Activated naive CD8-positive, alpha-beta T cell treated with anti-CD3 and anti-CD28 coated beads, Interleukin-2, amount 50 U/mL, for 24 hours (primary cell): ENCODE measurements around the gene AOPEP.

ENCODE experiments used
- ATAC-seq: fragments of 150-1000 bp; cut with Tn5 transposase; one replicate; pipeline ENCODE4 v1.10.0; 2021
- DNase-seq: peaks from one replicate; pipeline ENCODE4 v3.0.0; 2021
- H3K27ac Mint-ChIP-seq: one replicate; pipeline ENCODE4 v1.8.0; 2021; ENCODE audit warnings: mild to moderate bottlenecking, mixed read lengths
- H3K27me3 Mint-ChIP-seq: one replicate; pipeline ENCODE4 v1.8.0; 2021; ENCODE audit warnings: mixed read lengths
- H3K36me3 Mint-ChIP-seq: one replicate; pipeline ENCODE4 v1.8.0; 2021; ENCODE audit warnings: low read depth, mixed read lengths
- H3K4me1 Mint-ChIP-seq: one replicate; pipeline ENCODE4 v1.8.0; 2021; ENCODE audit warnings: mixed read lengths
- H3K4me3 Mint-ChIP-seq: one replicate; pipeline ENCODE4 v1.8.0; 2021; ENCODE audit warnings: mild to moderate bottlenecking, moderate library complexity, mixed read lengths
- H3K9me3 Mint-ChIP-seq: one replicate; pipeline ENCODE4 v1.8.0; 2021; ENCODE audit warnings: mixed read lengths

Gene AOPEP, protein sequence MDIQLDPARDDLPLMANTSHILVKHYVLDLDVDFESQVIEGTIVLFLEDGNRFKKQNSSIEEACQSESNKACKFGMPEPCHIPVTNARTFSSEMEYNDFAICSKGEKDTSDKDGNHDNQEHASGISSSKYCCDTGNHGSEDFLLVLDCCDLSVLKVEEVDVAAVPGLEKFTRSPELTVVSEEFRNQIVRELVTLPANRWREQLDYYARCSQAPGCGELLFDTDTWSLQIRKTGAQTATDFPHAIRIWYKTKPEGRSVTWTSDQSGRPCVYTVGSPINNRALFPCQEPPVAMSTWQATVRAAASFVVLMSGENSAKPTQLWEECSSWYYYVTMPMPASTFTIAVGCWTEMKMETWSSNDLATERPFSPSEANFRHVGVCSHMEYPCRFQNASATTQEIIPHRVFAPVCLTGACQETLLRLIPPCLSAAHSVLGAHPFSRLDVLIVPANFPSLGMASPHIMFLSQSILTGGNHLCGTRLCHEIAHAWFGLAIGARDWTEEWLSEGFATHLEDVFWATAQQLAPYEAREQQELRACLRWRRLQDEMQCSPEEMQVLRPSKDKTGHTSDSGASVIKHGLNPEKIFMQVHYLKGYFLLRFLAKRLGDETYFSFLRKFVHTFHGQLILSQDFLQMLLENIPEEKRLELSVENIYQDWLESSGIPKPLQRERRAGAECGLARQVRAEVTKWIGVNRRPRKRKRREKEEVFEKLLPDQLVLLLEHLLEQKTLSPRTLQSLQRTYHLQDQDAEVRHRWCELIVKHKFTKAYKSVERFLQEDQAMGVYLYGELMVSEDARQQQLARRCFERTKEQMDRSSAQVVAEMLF

DNA sequence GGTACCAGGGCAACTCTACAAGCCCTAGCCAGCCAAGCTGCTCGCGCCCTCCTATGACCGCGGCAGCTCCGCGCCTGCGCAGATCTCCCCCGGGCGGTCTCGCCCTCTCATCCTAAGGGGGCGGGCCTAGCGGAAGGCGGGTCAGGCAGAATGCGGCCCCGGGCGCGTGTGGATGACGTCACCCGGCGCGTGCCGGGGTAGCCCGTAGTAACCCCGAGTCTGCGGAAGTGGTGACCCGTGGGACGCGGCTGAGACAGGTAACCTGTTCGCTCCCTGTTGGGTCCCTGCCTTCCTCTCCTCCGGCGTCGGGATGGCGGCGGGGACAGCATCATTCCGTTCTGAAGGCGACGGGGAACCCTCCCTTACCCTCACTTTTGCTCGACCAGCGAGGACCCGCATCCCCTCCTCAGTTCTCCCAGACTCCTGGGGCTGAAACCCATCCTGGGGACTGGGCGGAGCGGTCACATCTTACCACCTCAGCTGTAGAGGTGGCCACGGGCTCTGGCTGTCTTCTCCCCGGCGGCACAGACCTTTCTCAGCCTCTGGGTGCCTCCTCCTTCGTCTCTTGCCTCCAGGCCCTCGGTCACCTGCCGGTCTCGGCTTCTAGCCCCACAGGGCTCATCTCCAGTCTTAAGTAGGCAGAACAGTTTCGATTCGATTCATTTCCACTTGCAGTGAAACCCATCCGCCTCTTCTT is at the start of gene AOPEP:
Gene AOPEP, plus strand, starts transcription at position 205 of the 697 bp plus-strand sequence. CDS start 33,085 bp downstream, outside the sequence.
- ATAC-seq: peak; percentile 99
- H3K27ac Mint-ChIP-seq: peak within 1 kb of the TSS; percentile 98
- DNase-seq: peak; percentile 100
- peak within 1 kb of the TSS; percentile 97 for H3K4me3 Mint-ChIP-seq
- H3K9me3 Mint-ChIP-seq: no peaks in the 10 kb centered on the region
- H3K27me3 Mint-ChIP-seq: no peaks in the 10 kb centered on the region
- H3K36me3 Mint-ChIP-seq: no peaks in the 10 kb centered on the region
- peaks cover 16% of the 10 kb centered on the region for H3K4me1 Mint-ChIP-seq

DNA sequence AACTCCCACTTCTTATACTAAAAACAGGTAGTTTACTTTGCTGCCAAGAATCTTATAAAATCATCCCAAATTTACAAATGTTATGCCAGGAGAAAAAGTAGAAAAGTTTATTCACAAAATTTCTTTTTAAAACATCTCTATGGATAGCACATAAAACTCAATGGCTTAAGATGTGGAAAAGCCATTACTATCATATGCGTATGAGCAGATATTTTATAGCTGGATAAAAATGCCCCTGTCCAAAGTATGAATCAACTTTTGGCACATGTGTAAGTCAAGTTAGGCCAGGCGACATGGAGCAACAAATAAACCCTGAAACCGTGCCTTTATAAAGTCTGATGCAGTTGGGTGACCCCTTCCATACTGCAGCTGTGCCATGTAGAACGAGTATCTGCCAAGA is 48.6 kb upstream of the AOPEP start:
- no peaks in the 10 kb centered on the region for H3K4me1 Mint-ChIP-seq
- H3K27ac Mint-ChIP-seq: no peak overlapping the region
- H3K27me3 Mint-ChIP-seq: peaks cover 3% of the 10 kb centered on the region
- ATAC-seq: no peak
- H3K36me3 Mint-ChIP-seq: no peaks in the 10 kb centered on the region
- no peaks in the 10 kb centered on the region for H3K9me3 Mint-ChIP-seq
- no peak overlapping the region for H3K4me3 Mint-ChIP-seq
- DNase-seq: no peak

DNA sequence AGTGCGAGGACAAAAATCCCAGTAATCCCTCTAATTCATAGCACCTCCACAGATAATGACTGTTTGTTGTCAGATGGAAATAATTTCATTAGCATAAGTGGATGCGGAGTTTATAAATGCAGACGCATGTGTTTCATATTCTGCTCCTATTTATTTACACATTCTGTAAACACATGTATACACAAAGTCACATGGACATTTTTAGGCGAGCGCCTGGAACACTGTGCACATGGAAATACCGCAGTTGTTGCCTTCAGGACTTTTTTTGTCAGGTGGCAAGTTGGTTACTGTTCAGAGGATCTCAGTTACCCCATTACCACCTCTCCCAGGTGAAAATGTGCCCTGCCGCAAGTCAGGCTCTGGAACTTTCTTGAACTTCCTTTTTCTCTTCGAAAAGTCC is 46.9 kb upstream of the AOPEP start:
- peaks cover 3% of the 10 kb centered on the region for H3K27me3 Mint-ChIP-seq
- no peaks in the 10 kb centered on the region for H3K4me1 Mint-ChIP-seq
- no peak overlapping the region for H3K4me3 Mint-ChIP-seq
- H3K9me3 Mint-ChIP-seq: no peaks in the 10 kb centered on the region
- no peak overlapping the region for H3K27ac Mint-ChIP-seq
- ATAC-seq (no peak), DNase-seq (no peak)
- H3K36me3 Mint-ChIP-seq: no peaks in the 10 kb centered on the region

DNA sequence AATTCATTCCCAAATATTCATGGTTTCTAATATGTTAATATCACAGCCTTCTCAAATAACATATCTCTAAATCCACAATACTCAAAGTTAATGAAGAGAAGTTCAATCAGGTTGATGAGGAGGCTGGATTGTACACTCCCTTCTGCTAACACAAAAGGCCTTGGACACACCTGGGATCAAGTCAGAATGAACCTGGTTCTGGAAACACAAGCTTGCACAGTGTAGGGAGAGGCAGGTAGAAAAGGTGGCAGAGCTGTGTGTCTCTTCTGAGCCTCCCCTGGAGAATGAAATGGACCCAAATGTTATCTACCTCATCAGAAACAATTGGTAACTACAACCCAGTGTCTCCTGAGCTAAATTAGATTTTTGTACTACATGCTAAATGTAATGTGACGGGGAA is 46.5 kb upstream of the AOPEP start:
- no peak overlapping the region for H3K4me3 Mint-ChIP-seq
- ATAC-seq: no peak
- no peaks in the 10 kb centered on the region for H3K4me1 Mint-ChIP-seq

DNA sequence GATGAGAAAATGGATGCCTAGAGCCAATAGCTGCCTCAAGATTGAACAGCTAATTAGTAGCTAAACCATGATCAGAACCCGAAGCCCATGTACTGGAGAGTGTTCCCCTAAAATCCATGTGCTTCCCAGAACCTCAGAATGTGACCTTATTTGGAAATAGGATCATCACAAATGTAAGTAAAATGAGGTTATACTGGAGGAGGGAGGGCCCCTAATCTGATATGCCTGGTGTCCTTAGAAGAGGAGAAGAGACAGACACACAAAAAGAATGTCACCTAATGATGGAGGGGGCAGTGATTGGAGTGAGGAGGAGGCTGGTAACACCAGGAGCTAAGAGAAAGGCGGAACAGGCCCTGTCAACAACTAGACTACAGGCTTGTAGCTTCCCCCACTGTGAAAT is 45.9 kb upstream of the AOPEP start:
- no peaks in the 10 kb centered on the region for H3K9me3 Mint-ChIP-seq
- no peak overlapping the region for H3K27ac Mint-ChIP-seq
- DNase-seq (no peak), ATAC-seq (no peak)
- H3K4me3 Mint-ChIP-seq: no peak overlapping the region
- H3K27me3 Mint-ChIP-seq: peaks cover 3% of the 10 kb centered on the region
- no peaks in the 10 kb centered on the region for H3K4me1 Mint-ChIP-seq
- no peaks in the 10 kb centered on the region for H3K36me3 Mint-ChIP-seq

More for the DNA sequence above, 46.5 kb upstream of the AOPEP start:
- peaks cover 3% of the 10 kb centered on the region for H3K27me3 Mint-ChIP-seq
- no peak for DNase-seq
- H3K36me3 Mint-ChIP-seq: no peaks in the 10 kb centered on the region
- no peak overlapping the region for H3K27ac Mint-ChIP-seq
- H3K9me3 Mint-ChIP-seq: no peaks in the 10 kb centered on the region

DNA sequence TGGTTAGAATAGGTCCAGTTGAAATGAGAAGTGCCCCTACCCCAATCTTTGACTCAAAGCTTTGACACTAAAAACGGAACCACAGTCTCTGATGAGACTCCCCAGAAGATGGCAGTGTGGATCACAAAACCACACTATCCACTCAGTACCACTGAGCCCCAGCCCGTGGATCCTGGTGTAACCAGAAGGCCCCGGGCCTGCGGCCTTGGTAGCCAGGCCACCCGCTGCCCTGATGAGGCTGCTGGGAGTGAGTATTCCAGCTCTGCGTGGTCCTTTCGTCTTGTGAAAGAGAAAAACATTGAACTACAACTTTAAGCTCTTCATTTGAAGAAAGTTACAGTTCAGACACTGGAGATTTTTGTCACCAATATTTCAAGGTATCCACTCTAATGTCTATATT is 45.0 kb upstream of the AOPEP start:
- H3K27ac Mint-ChIP-seq: no peak overlapping the region
- no peaks in the 10 kb centered on the region for H3K9me3 Mint-ChIP-seq
- no peaks in the 10 kb centered on the region for H3K4me1 Mint-ChIP-seq
- H3K27me3 Mint-ChIP-seq: peaks cover 3% of the 10 kb centered on the region
- ATAC-seq: peak; percentile 94
- H3K36me3 Mint-ChIP-seq: no peaks in the 10 kb centered on the region
- peak; percentile 42 for DNase-seq
- no peak overlapping the region for H3K4me3 Mint-ChIP-seq

DNA sequence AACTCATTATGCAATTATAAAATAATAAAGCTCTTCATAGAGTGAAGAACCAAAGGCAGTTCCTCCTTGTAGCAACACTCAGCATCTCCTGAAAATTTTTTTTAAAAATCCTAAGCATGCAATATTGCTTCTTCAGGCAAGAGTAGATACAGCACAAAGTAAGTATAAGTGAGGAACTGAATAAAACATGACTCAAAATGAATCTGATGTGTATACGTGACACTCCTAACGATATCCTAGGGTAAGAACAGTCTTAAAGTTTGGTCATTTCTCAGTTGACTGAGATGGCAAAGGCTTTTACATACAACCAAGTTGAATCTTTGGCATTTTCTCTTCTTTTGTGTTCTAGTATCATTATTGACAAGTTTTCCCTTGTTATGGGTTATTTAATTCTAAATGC is 41.1 kb upstream of the AOPEP start:
- Mint-ChIP-seq H3K36me3 (no peaks in the 10 kb centered on the region), H3K4me1 (no peaks in the 10 kb centered on the region), H3K4me3 (no peak overlapping the region), H3K27me3 (peaks cover 2% of the 10 kb centered on the region), H3K9me3 (no peaks in the 10 kb centered on the region), H3K27ac (no peak overlapping the region)
- ATAC-seq (no peak), DNase-seq (no peak)

DNA sequence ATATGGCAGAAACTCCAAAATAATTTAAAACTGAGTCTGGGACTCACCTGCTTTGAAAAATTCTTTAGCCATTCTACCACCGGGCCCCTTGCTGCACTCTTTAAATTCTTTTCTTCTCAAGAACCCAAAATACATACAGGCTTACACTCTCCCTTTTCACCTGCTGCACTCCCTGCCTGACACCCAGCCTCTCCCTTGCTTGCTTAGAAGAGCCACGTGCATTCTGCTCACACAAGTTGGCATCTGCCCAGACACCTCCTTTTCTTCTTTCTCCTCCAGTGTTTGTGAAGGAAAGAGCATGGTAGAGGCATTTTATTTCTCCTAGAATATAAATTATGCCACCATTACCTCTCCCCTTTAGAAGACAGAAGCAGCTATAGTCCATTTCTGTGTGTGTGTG is 39.0 kb upstream of the AOPEP start:
- Mint-ChIP-seq H3K4me1 (no peaks in the 10 kb centered on the region), H3K4me3 (no peak overlapping the region), H3K36me3 (no peaks in the 10 kb centered on the region), H3K27ac (no peak overlapping the region), H3K27me3 (peaks cover 4% of the 10 kb centered on the region), H3K9me3 (no peaks in the 10 kb centered on the region)
- no peak for ATAC-seq
- DNase-seq: no peak

DNA sequence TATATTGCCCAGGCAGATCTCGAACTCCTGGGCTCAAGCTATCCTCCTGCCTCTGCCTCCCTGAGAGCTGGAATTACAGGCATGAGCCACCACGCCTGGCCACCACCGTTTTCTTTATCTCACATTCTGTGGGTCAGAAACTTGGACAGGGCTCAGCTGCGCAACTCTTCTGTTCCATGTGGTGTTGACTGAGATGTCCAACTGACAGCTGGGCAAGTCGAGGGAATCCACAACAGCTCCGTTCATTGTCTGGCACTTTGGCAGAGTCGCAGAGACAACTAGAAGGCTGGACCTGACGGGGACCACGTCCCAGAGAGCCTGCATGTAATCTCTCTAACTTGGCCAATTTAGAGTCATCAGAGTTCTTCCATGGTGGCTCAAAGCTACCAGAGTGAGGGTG is 36.2 kb upstream of the AOPEP start:
- H3K27ac Mint-ChIP-seq: no peak overlapping the region
- H3K4me3 Mint-ChIP-seq: no peak overlapping the region
- no peak for ATAC-seq
- H3K4me1 Mint-ChIP-seq: no peaks in the 10 kb centered on the region
- no peaks in the 10 kb centered on the region for H3K9me3 Mint-ChIP-seq
- H3K36me3 Mint-ChIP-seq: no peaks in the 10 kb centered on the region
- peaks cover 8% of the 10 kb centered on the region for H3K27me3 Mint-ChIP-seq
- DNase-seq: no peak

DNA sequence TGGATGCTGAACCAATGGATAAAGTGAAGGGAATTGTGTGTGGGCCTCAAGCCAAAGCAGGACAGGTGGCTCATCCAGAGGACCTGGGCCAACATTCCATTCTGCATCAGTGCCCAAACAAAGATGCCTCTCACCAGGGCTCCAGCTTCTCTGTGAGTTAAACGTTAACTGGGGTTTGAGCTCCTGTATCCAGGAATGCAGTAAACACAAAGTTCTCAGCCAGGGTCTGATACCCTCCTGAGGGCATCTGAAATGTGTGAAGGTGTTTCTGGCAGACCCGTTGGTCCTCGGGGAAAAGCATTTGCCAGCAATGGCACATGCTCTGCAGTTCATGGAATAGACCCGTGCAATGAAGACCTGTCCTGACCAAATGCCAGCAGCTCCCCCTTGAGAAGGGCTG is 33.9 kb upstream of the AOPEP start:
- no peak for DNase-seq
- no peak overlapping the region for H3K4me3 Mint-ChIP-seq
- H3K36me3 Mint-ChIP-seq: no peaks in the 10 kb centered on the region
- no peak overlapping the region for H3K27ac Mint-ChIP-seq
- no peaks in the 10 kb centered on the region for H3K4me1 Mint-ChIP-seq
- H3K9me3 Mint-ChIP-seq: no peaks in the 10 kb centered on the region
- H3K27me3 Mint-ChIP-seq: peaks cover 9% of the 10 kb centered on the region
- no peak for ATAC-seq

DNA sequence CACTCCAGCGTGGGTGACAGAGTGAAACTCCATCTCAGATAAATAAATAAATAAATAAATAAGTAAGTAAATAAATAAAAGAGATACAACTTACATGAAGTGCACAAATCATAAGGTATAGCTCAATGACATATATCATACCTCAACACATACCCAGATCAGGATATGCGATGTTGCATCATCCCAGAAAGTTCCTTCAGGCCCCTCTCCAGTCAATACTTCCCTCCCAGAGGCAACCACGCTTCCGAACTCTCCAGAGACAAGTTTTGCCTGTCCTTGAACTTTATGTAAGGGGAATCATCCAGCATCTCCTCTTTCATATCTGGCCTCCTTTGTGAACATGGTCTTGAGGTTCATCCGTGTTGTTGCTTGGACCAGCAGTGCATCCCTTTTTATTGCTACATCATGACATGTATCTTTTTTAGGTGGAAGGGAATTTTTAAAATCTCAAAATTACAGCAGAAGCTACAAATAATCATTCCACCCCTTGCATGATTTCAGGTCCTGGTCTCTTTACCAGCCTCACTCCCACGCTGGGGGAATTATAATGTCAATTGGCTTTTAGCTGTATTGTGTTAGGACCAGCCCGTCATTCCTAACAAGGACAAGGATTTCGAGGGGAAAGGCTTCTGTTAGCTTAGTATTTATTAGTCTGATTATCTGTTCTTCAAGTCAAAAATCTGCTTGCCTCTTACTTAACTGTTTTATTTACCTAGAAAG is 32.9 kb upstream of the AOPEP start:
- Mint-ChIP-seq H3K27ac (no peak overlapping the region), H3K4me3 (no peak overlapping the region), H3K9me3 (no peaks in the 10 kb centered on the region), H3K36me3 (no peaks in the 10 kb centered on the region), H3K27me3 (peaks cover 9% of the 10 kb centered on the region), H3K4me1 (no peaks in the 10 kb centered on the region)
- ATAC-seq (no peak), DNase-seq (no peak)

DNA sequence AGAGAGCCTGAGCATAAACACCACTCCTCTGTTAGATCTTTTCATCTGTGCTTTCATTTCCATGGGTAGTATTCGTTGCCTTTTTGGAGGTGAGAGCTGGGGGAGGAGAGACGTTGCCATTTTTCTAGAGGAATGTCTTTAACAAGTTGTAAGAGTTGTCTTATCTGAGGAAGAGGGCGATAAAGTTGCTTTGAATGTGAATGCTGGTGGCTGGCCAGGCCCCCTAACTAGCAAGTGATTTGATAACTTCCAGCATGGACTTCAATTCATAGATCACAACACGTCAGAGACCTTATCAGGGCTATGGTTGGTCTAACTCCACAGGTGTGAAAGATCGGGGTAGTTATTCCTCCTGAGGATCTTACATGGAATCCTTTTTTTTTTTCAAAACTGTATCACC is 30.0 kb upstream of the AOPEP start:
- peaks cover 12% of the 10 kb centered on the region for H3K27me3 Mint-ChIP-seq
- no peaks in the 10 kb centered on the region for H3K4me1 Mint-ChIP-seq
- no peaks in the 10 kb centered on the region for H3K9me3 Mint-ChIP-seq
- no peak overlapping the region for H3K27ac Mint-ChIP-seq
- H3K36me3 Mint-ChIP-seq: no peaks in the 10 kb centered on the region
- DNase-seq (no peak), ATAC-seq (no peak)
- no peak overlapping the region for H3K4me3 Mint-ChIP-seq

DNA sequence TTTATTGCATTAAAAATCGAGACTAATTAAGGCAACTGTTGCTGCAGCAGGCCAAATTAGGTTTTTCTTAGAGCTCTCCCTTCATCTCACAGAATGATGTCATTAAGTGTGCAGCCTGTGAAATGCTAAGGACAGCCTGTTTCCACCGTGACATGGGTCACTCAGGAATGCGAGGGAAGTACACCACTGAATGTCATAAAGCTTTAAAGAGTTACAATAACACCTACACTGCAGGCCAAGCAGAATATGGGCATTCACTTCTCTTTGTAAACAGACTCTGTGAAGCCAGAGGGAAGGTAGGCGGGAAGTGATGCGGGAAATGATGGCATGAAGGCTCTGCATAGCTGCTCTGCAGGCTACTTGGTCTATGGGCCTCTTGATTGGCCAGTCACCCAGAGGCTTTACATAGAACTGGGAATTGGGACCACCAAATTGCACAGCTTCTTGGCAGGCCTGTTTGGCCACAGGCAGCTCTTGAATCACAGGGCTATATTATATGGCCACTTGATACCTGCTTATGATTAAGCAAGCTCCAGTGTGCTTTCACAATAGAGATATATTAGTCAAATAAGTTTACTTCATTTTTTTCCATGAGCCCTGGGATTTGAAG is 28.4 kb upstream of the AOPEP start:
- Mint-ChIP-seq H3K27me3 (peaks cover 10% of the 10 kb centered on the region), H3K27ac (no peak overlapping the region), H3K9me3 (no peaks in the 10 kb centered on the region), H3K4me1 (no peaks in the 10 kb centered on the region), H3K36me3 (no peaks in the 10 kb centered on the region), H3K4me3 (no peak overlapping the region)
- DNase-seq: no peak
- no peak for ATAC-seq
